Osteocyte (in vitro differentiated cells): ENCODE data around the gene MAP7D2. TPM values are rescaled to one million over a fixed set of nuclear protein-coding genes. Genes with fewer than 3 reads are reported as not detected.
A peak's percentile ranks its signal among the peaks of the same experiment; 100 is the strongest.

Source experiments
- DNase-seq: peaks from one replicate; pipeline ENCODE4 v3.0.0; 2021; ENCODE audit warnings: mixed read lengths; ENCODE audit not compliant: unreplicated experiment; ENCODE audit errors: extremely low spot score
- H3K27ac Mint-ChIP-seq: one replicate; pipeline ENCODE4 v1.8.0; 2021; ENCODE audit warnings: mild to moderate bottlenecking, mixed read lengths; ENCODE audit not compliant: unreplicated experiment
- H3K27me3 Mint-ChIP-seq: one replicate; pipeline ENCODE4 v1.8.0; 2021; ENCODE audit warnings: mixed read lengths; ENCODE audit not compliant: unreplicated experiment
- H3K36me3 Mint-ChIP-seq: one replicate; pipeline ENCODE4 v1.8.0; 2021; ENCODE audit warnings: mixed read lengths; ENCODE audit not compliant: unreplicated experiment
- H3K4me1 Mint-ChIP-seq: one replicate; pipeline ENCODE4 v1.8.0; 2021; ENCODE audit warnings: mixed read lengths; ENCODE audit not compliant: unreplicated experiment
- H3K4me3 Mint-ChIP-seq: one replicate; pipeline ENCODE4 v1.8.0; 2021; ENCODE audit warnings: mild to moderate bottlenecking, moderate library complexity, mixed read lengths; ENCODE audit not compliant: unreplicated experiment
- H3K9me3 Mint-ChIP-seq: one replicate; pipeline ENCODE4 v1.8.0; 2021; ENCODE audit warnings: mixed read lengths; ENCODE audit not compliant: unreplicated experiment
- CTCF ChIP-seq: fragments of 200-600 bp; sonication (generic); IDR thresholded peaks from 2 replicates; pipeline ENCODE4 v1.5.0; 2021; ENCODE audit warnings: antibody characterized with exemption, mild to moderate bottlenecking, moderate library complexity
- total RNA-seq: library from RNA; stranded (reverse); gene quantifications from 2 replicates; pipeline ENCODE4 v1.2.1, GENCODE V29; 2021

The MAP7D2 gene
- total RNA-seq, 1 donor from 2014 or later = 0.11 TPM

GRCh38 chrX:20067709-20068561 lies 48.8 kb downstream of the MAP7D2 start:
- Mint-ChIP-seq H3K36me3 (no peaks in the 10 kb centered on the region), H3K4me3 (no peak overlapping the region), H3K4me1 (peaks cover 14% of the 10 kb centered on the region), H3K27me3 (no peaks in the 10 kb centered on the region), H3K9me3 (no peaks in the 10 kb centered on the region), H3K27ac (peak overlapping the region; percentile 56)
- no peak for DNase-seq
- no peak for TF ChIP-seq CTCF

- H3K27ac Mint-ChIP-seq = peak overlapping the region; percentile 56
- H3K4me3 Mint-ChIP-seq = no peak overlapping the region
- DNase-seq = no peak
- no peaks in the 10 kb centered on the region for H3K9me3 Mint-ChIP-seq
- TF ChIP-seq CTCF = peak; percentile 57
- H3K4me1 Mint-ChIP-seq = peaks cover 14% of the 10 kb centered on the region
- no peaks in the 10 kb centered on the region for H3K27me3 Mint-ChIP-seq
- H3K36me3 Mint-ChIP-seq = no peaks in the 10 kb centered on the region
Observed at GRCh38 chrX:20066968-20067708, 49.6 kb downstream of the MAP7D2 start.

- no peaks in the 10 kb centered on the region for H3K36me3 Mint-ChIP-seq
- DNase-seq = no peak
- no peaks in the 10 kb centered on the region for H3K9me3 Mint-ChIP-seq
- no peak overlapping the region for H3K27ac Mint-ChIP-seq
- TF ChIP-seq CTCF = no peak
- H3K4me3 Mint-ChIP-seq = no peak overlapping the region
- no peaks in the 10 kb centered on the region for H3K27me3 Mint-ChIP-seq
- H3K4me1 Mint-ChIP-seq = peaks cover 16% of the 10 kb centered on the region
Observed at GRCh38 chrX:20063716-20064351, 52.9 kb downstream of the MAP7D2 start.

GRCh38 chrX:20063153-20063552 lies 53.6 kb downstream of the MAP7D2 start:
- TF ChIP-seq CTCF = no peak
- no peak overlapping the region for H3K4me3 Mint-ChIP-seq
- no peak for DNase-seq
- no peaks in the 10 kb centered on the region for H3K36me3 Mint-ChIP-seq
- no peaks in the 10 kb centered on the region for H3K27me3 Mint-ChIP-seq
- H3K27ac Mint-ChIP-seq = no peak overlapping the region
- peaks cover 14% of the 10 kb centered on the region for H3K4me1 Mint-ChIP-seq
- no peaks in the 10 kb centered on the region for H3K9me3 Mint-ChIP-seq

- Mint-ChIP-seq H3K9me3 (no peaks in the 10 kb centered on the region), H3K4me1 (peaks cover 2% of the 10 kb centered on the region), H3K36me3 (no peaks in the 10 kb centered on the region), H3K4me3 (no peak overlapping the region), H3K27me3 (no peaks in the 10 kb centered on the region), H3K27ac (no peak overlapping the region)
- no peak for TF ChIP-seq CTCF
- no peak for DNase-seq
Observed at GRCh38 chrX:20061855-20062254, 54.9 kb downstream of the MAP7D2 start.
